WERI-Rb-1 (cell line): Measurements from ENCODE around the gene CBLN3.
A peak's percentile ranks its signal among the peaks of the same experiment; 100 is the strongest.

Source experiments
- DNase-seq: peaks from one replicate; pipeline ENCODE4 v3.0.0-alpha.2; 2020
- H3K27ac ChIP-seq: fragments of 250-450 bp; sonication (Bioruptor Pico); 2 replicates; pipeline ENCODE4 v1.5.1; 2020; ENCODE audit warnings: mild to moderate bottlenecking, moderate library complexity
- H3K27me3 ChIP-seq: fragments of 250-450 bp; sonication (Bioruptor Pico); 2 replicates; pipeline ENCODE4 v1.5.1; 2021; ENCODE audit warnings: mild to moderate bottlenecking, low read depth, moderate library complexity; ENCODE audit not compliant: insufficient read depth, severe bottlenecking
- H3K36me3 ChIP-seq: fragments of 250-450 bp; sonication (Bioruptor Pico); 2 replicates; pipeline ENCODE4 v1.5.1; 2020; ENCODE audit warnings: mild to moderate bottlenecking, moderate library complexity
- H3K4me3 ChIP-seq: 2 replicates; pipeline ENCODE4 v1.5.1; 2011; ENCODE audit warnings: low read depth, mild to moderate bottlenecking, control low read depth, low read length
- H3K9me3 ChIP-seq: fragments of 250-450 bp; sonication (Bioruptor Pico); 2 replicates; pipeline ENCODE4 v1.5.1; 2021; ENCODE audit warnings: mild to moderate bottlenecking, moderate library complexity; ENCODE audit not compliant: severe bottlenecking
- CTCF ChIP-seq: IDR thresholded peaks from 2 replicates; pipeline ENCODE4 v1.5.1; 2011; ENCODE audit warnings: low read depth, mild to moderate bottlenecking, control low read depth, inconsistent platforms, low read length

The CBLN3 gene

GRCh38 chr14:24398293-24398652 lies 31.2 kb downstream of the CBLN3 start:
- peak; percentile 58 for DNase-seq
- Histone ChIP-seq H3K36me3 (no peaks in the 10 kb centered on the region), H3K27ac (peak overlapping the region; percentile 49), H3K9me3 (no peaks in the 10 kb centered on the region), H3K4me3 (peak overlapping the region; percentile 85), H3K27me3 (no peaks in the 10 kb centered on the region)
- no peak for TF ChIP-seq CTCF

GRCh38 chr14:24397639-24398292 lies 31.7 kb downstream of the CBLN3 start:
- no peak for TF ChIP-seq CTCF
- no peak overlapping the region for H3K4me3 ChIP-seq
- no peak for DNase-seq
- no peaks in the 10 kb centered on the region for H3K9me3 ChIP-seq
- no peaks in the 10 kb centered on the region for H3K27me3 ChIP-seq
- no peaks in the 10 kb centered on the region for H3K36me3 ChIP-seq
- H3K27ac ChIP-seq, result peak overlapping the region; percentile 49

- Histone ChIP-seq H3K36me3 (no peaks in the 10 kb centered on the region), H3K27me3 (no peaks in the 10 kb centered on the region), H3K4me3 (no peak overlapping the region), H3K27ac (no peak overlapping the region; the same call in 1 of the 2 replicates), H3K9me3 (no peaks in the 10 kb centered on the region)
- TF ChIP-seq CTCF, result no peak
- DNase-seq, result no peak
Measured at GRCh38 chr14:24395609-24396582, 33.6 kb downstream of the CBLN3 start.

- peak; percentile 8; the same call in 1 of the 2 replicates for TF ChIP-seq CTCF
- Histone ChIP-seq H3K4me3 (no peak overlapping the region), H3K36me3 (no peaks in the 10 kb centered on the region), H3K27ac (no peak overlapping the region), H3K9me3 (no peaks in the 10 kb centered on the region), H3K27me3 (no peaks in the 10 kb centered on the region)
- DNase-seq, result no peak
Measured at GRCh38 chr14:24394275-24394674, 35.2 kb downstream of the CBLN3 start.

- Histone ChIP-seq H3K4me3 (no peak overlapping the region), H3K27me3 (no peaks in the 10 kb centered on the region), H3K36me3 (no peaks in the 10 kb centered on the region), H3K27ac (no peak overlapping the region), H3K9me3 (no peaks in the 10 kb centered on the region)
- TF ChIP-seq CTCF, result no peak
- no peak for DNase-seq
Measured at GRCh38 chr14:24392325-24393091, 37.0 kb downstream of the CBLN3 start.
